Breast epithelium (tissue), 3 donors: ENCODE results near the gene FAM221B.

Experiments
- CTCF ChIP-seq, 3 donors: fragments of 450-650 bp; IDR thresholded peaks; one replicate each; pipeline ENCODE4 v1.5.1; 2016 to 2017; ENCODE audit warnings: antibody characterized with exemption in 3 of 3, mild to moderate bottlenecking in 3 of 3, moderate library complexity in 3 of 3
- POLR2A ChIP-seq: fragments of 450-650 bp; IDR thresholded peaks from one replicate; pipeline ENCODE4 v1.6.1; 2016; ENCODE audit warnings: antibody characterized with exemption, mild to moderate bottlenecking, moderate library complexity
- POLR2AphosphoS5 ChIP-seq, 3 donors: sonication (generic); formaldehyde crosslinking; IDR thresholded peaks; one replicate each; pipeline ENCODE4 v1.6.1; 2017; ENCODE audit warnings: antibody characterized with exemption in 3 of 3

DNA sequence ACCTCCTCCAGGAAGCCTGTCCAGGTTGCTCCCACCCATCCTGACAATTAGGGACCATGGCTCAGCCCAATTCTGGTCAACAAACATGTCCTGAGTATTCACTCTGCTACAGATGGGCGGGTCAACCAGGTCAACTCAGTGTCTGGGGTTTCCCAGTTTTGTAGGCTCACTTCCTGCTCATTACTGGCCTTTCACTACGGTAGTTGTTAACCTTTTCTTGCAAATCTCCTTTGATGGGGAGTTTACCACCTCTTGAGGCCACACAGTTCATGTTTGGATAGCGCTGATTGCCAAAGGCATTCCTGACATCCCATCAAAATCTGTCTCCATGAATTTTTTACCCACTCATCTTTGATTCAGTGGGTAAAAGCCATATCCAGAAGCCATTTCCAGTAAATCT is 14.3 kb upstream of the FAM221B start:
- TF ChIP-seq CTCF (IDR thresholded peaks at IDR 0.05): no peak
- no peak for TF ChIP-seq POLR2AphosphoS5 (IDR thresholded peaks at IDR 0.05)
- TF ChIP-seq POLR2A: no peak
